ENCODE measurements around the gene LPAR1. TPM values are rescaled to one million over a fixed set of nuclear protein-coding genes. Genes with fewer than 3 reads are reported as not detected.

The LPAR1 gene
- total RNA-seq, 1 donor from 2014 or later = 36.0 TPM

DNA sequence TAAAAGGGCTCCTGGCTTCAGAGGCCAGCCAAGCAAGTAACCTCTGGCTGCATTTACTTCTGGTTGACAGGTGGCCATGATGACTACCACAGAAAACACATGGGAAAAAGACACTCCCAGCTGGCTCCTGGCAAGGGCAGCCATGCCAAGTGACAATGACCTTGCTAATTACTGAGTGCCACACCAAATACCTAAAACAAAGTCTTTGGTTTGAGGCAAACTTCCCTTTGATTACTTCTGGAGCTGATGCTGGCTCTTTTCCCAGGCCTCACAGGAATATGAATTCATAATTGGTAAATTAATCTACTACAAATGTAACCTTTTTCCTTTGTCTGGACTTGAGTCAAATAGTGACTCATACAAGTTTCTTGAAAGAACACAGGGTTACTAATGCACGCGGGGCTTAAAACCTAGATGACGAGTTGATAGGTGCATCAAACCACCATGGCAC is 61.0 kb downstream of the LPAR1 start:
- no peaks in the 10 kb centered on the region for H3K4me1 ChIP-seq
- H3K4me3 ChIP-seq = no peak overlapping the region
- no peaks in the 10 kb centered on the region for H3K27me3 Mint-ChIP-seq (ENCODE audit: insufficient read depth, low read depth)
- no peaks in the 10 kb centered on the region for H3K27me3 ChIP-seq
- no peaks in the 10 kb centered on the region for H3K4me1 Mint-ChIP-seq
- H3K9me3 ChIP-seq (ENCODE audit: low read depth) = no peaks in the 10 kb centered on the region
- H3F3A ChIP-seq (ENCODE audit: low read depth) = no peaks in the 10 kb centered on the region
- peaks cover 71% of the 10 kb centered on the region for H3K79me2 ChIP-seq (ENCODE audit: low read depth)
- no peak overlapping the region for H2AFZ ChIP-seq (replicated peaks)
- H3K4me3 Mint-ChIP-seq = no peak overlapping the region
- no peak overlapping the region for H3K27ac ChIP-seq
- H3K9me3 Mint-ChIP-seq = no peaks in the 10 kb centered on the region
- no peak for TF ChIP-seq EZH2 (IDR thresholded peaks at IDR 0.05)
- TF ChIP-seq, protein P1, sequence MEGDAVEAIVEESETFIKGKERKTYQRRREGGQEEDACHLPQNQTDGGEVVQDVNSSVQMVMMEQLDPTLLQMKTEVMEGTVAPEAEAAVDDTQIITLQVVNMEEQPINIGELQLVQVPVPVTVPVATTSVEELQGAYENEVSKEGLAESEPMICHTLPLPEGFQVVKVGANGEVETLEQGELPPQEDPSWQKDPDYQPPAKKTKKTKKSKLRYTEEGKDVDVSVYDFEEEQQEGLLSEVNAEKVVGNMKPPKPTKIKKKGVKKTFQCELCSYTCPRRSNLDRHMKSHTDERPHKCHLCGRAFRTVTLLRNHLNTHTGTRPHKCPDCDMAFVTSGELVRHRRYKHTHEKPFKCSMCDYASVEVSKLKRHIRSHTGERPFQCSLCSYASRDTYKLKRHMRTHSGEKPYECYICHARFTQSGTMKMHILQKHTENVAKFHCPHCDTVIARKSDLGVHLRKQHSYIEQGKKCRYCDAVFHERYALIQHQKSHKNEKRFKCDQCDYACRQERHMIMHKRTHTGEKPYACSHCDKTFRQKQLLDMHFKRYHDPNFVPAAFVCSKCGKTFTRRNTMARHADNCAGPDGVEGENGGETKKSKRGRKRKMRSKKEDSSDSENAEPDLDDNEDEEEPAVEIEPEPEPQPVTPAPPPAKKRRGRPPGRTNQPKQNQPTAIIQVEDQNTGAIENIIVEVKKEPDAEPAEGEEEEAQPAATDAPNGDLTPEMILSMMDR (IDR thresholded peaks at IDR 0.05) = no peak
- TF ChIP-seq EZH2phosphoT487 (IDR thresholded peaks at IDR 0.05) = no peak
- H3K4me2 ChIP-seq = no peak overlapping the region
- peaks cover 29% of the 10 kb centered on the region for H4K20me1 ChIP-seq (ENCODE audit: low read depth)
- no peaks in the 10 kb centered on the region for H3K36me3 Mint-ChIP-seq
- H3K36me3 ChIP-seq = no peaks in the 10 kb centered on the region
- H3K9ac ChIP-seq = no peak overlapping the region
- no peak for DNase-seq (ENCODE audit: low spot score)
- H3K27ac Mint-ChIP-seq = no peak overlapping the region

DNA sequence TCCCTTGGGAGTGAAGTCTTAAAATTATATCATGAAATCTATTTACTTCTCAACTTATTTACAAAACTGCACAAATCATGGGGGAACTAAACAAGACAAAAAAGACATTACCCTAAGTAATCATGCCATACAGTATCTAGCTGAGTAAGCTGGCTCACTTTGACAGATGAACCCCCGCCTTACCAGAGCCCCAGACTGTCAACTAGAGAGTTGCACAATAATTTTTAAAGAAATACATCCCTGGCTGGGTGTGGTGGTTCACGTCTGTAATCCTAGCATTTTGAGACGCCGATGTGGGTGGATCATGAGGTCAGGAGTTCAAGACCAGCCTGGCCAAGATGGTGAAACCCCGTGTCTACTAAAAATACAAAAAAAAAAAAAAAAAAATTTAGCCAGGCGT is 62.3 kb downstream of the LPAR1 start:
- no peak overlapping the region for H2AFZ ChIP-seq (replicated peaks)
- Mint-ChIP-seq H3K36me3 (peaks cover 4% of the 10 kb centered on the region), H3K4me3 (no peak overlapping the region), H3K9me3 (no peaks in the 10 kb centered on the region), H3K27me3 (ENCODE audit: insufficient read depth, low read depth) (no peaks in the 10 kb centered on the region), H3K27ac (no peak overlapping the region), H3K4me1 (peaks cover 5% of the 10 kb centered on the region)
- H3K4me2 ChIP-seq = no peak overlapping the region
- peaks cover 29% of the 10 kb centered on the region for H4K20me1 ChIP-seq (ENCODE audit: low read depth)
- peaks cover 58% of the 10 kb centered on the region for H3K79me2 ChIP-seq (ENCODE audit: low read depth)
- DNase-seq (ENCODE audit: low spot score) = no peak
- no peaks in the 10 kb centered on the region for H3K9me3 ChIP-seq (ENCODE audit: low read depth)
- H3K36me3 ChIP-seq = peaks cover 5% of the 10 kb centered on the region
- H3K27me3 ChIP-seq = no peaks in the 10 kb centered on the region
- no peak overlapping the region for H3K4me3 ChIP-seq
- H3F3A ChIP-seq (ENCODE audit: low read depth) = no peaks in the 10 kb centered on the region
- no peak overlapping the region for H3K27ac ChIP-seq
- TF ChIP-seq EZH2phosphoT487 (IDR thresholded peaks at IDR 0.05) = no peak
- TF ChIP-seq EZH2 (IDR thresholded peaks at IDR 0.05) = no peak
- TF ChIP-seq, protein P1 (IDR thresholded peaks at IDR 0.05) = no peak
- no peak overlapping the region for H3K9ac ChIP-seq
- H3K4me1 ChIP-seq = no peaks in the 10 kb centered on the region

DNA sequence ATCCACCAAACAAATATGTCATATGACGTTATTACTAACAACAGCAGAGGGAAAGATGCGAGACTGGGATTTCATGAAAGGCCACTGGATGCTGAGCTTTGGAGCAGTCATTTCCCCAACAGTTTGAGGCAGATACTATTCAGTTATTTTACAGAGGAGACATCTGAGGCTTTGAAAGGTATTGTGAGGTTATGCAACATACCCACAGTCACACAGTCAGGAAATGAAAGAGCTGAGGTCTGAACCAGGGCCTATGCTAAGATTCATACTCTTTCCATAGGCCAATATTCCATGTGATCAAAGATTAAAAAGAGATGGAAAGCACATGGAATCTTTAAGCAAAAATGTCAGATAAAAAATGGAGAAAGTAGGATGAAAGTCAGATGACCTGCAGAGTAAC is 63.0 kb downstream of the LPAR1 start:
- Histone ChIP-seq H2AFZ (replicated peaks) (no peak overlapping the region), H3K27me3 (no peaks in the 10 kb centered on the region), H3K79me2 (ENCODE audit: low read depth) (peaks cover 57% of the 10 kb centered on the region), H3F3A (ENCODE audit: low read depth) (no peaks in the 10 kb centered on the region), H3K9ac (no peak overlapping the region), H3K36me3 (peaks cover 5% of the 10 kb centered on the region), H3K27ac (no peak overlapping the region), H3K4me3 (no peak overlapping the region), H3K9me3 (ENCODE audit: low read depth) (no peaks in the 10 kb centered on the region), H4K20me1 (ENCODE audit: low read depth) (peaks cover 27% of the 10 kb centered on the region), H3K4me1 (no peaks in the 10 kb centered on the region), H3K4me2 (no peak overlapping the region)
- no peak for DNase-seq (ENCODE audit: low spot score)
- H3K27me3 Mint-ChIP-seq (ENCODE audit: insufficient read depth, low read depth) = no peaks in the 10 kb centered on the region
- peaks cover 5% of the 10 kb centered on the region for H3K4me1 Mint-ChIP-seq
- no peak overlapping the region for H3K4me3 Mint-ChIP-seq
- H3K9me3 Mint-ChIP-seq = no peaks in the 10 kb centered on the region
- H3K27ac Mint-ChIP-seq = no peak overlapping the region
- peaks cover 4% of the 10 kb centered on the region for H3K36me3 Mint-ChIP-seq
- TF ChIP-seq EZH2 (IDR thresholded peaks at IDR 0.05) = no peak
- TF ChIP-seq, protein P1 (IDR thresholded peaks at IDR 0.05) = no peak
